HCT116 (cell line): ENCODE measurements around the gene TFDP3. TPM values are rescaled to one million over a fixed set of nuclear protein-coding genes. Genes with fewer than 3 reads are reported as not detected.

Experiments
- ATAC-seq: fragments of 200-7000 bp; cut with Tn5 transposase; 2 replicates; pipeline ENCODE4 v1.9.1; 2020; ENCODE audit warnings: mild to moderate bottlenecking, moderate library complexity
- BruUV-seq: library from RNA; stranded (reverse); fragments of 400-500 nt; replicated peaks from 2 replicates; lab custom pipeline; 2021; lab: Mats Ljungman, UMichigan
- CTCF ChIA-PET: fragments of 300-600 bp; sonication (Branson Sonifier 250); formaldehyde crosslinking; loops from one replicate; lab custom pipeline; 2021; ENCODE audit warnings: antibody characterized with exemption; lab: Charles Lee
- POLR2A ChIA-PET: fragments of 300-600, 350-600 bp; sonication (Branson Sonifier 250); formaldehyde crosslinking; loops from one replicate; lab custom pipeline; 2021; ENCODE audit warnings: antibody characterized with exemption; lab: Charles Lee
- RAD21 ChIA-PET, 2 experiments: fragments of 300-600 bp; sonication (Branson Sonifier 250); formaldehyde crosslinking; loops; one replicate each; lab custom pipeline; 2023; ENCODE audit warnings: low total read pairs in 2 of 2; ENCODE audit not compliant: uncharacterized antibody in 2 of 2, unreplicated experiment in 2 of 2, low non-redundant PET in 1 of 2; lab: Charles Lee
- DNase-seq: peaks from one replicate; pipeline ENCODE4 v3.0.0-alpha.2; 2010; ENCODE audit warnings: low read depth, low spot score
- H2AFZ ChIP-seq: fragments of 200-600 bp; shearing (Covaris generic), sonication (generic); 2 replicates; pipeline ENCODE4 v1.6.1; 2017; ENCODE audit warnings: low read depth, mixed run types, mixed read lengths, antibody characterized with exemption, low read length; ENCODE audit not compliant: poor library complexity, severe bottlenecking
- H3K27ac ChIP-seq: 2 replicates; pipeline ENCODE4 v1.5.1; 2012; ENCODE audit warnings: low read depth, low read length
- H3K27me3 ChIP-seq: fragments of 200-600 bp; sonication (generic); 2 replicates; pipeline ENCODE4 v1.6.1; 2016; ENCODE audit warnings: mixed run types, low read length, mixed read lengths; ENCODE audit not compliant: insufficient read depth
- H3K36me3 ChIP-seq, 2 experiments: fragments of 200-500 bp in 1 of 2; fragments of 200-600 bp in 1 of 2; sonication (Bioruptor generic) in 1 of 2; sonication (generic) in 1 of 2; 2 replicates each; pipeline versions ENCODE4 v1.5.1 to v1.6.1; 2014 to 2016; ENCODE audit warnings: low read length in 2 of 2, inconsistent platforms in 1 of 2, mixed read lengths in 1 of 2, mixed run types in 1 of 2; ENCODE audit not compliant: insufficient read depth in 2 of 2, control insufficient read depth in 1 of 2
- H3K4me1 ChIP-seq, 2 experiments: fragments of 200-600 bp in 1 of 2; sonication (generic) in 1 of 2; 2 replicates each; pipeline versions ENCODE4 v1.5.1 to v1.6.1; 2012 to 2017; ENCODE audit warnings: low read length in 2 of 2, inconsistent platforms in 1 of 2, mild to moderate bottlenecking in 1 of 2, mixed read lengths in 1 of 2, mixed run types in 1 of 2, moderate library complexity in 1 of 2; ENCODE audit not compliant: insufficient read depth in 2 of 2, control insufficient read depth in 1 of 2
- H3K4me2 ChIP-seq: fragments of 200-600 bp; sonication (generic); 2 replicates; pipeline ENCODE4 v1.6.1; 2017; ENCODE audit warnings: mixed run types, low read length, mixed read lengths
- H3K4me3 ChIP-seq, 2 experiments: fragments of 200-600 bp in 1 of 2; sonication (generic) in 1 of 2; replicated peaks in 1 of 2; 2 replicates each; pipeline ENCODE4 v1.5.1; 2011 to 2016; ENCODE audit warnings: low read length in 2 of 2, control low read depth in 1 of 2, low read depth in 1 of 2, mild to moderate bottlenecking in 1 of 2, mixed read lengths in 1 of 2, mixed run types in 1 of 2
- H3K79me2 ChIP-seq: fragments of 200-600 bp; sonication (generic); 2 replicates; pipeline ENCODE4 v1.6.1; 2017; ENCODE audit warnings: mild to moderate bottlenecking, mixed run types, low read length, moderate library complexity, mixed read lengths; ENCODE audit not compliant: insufficient read depth
- H3K9ac ChIP-seq: fragments of 200-600 bp; sonication (generic); 2 replicates; pipeline ENCODE4 v1.6.1; 2016; ENCODE audit warnings: low read length, mixed read lengths
- H3K9me2 ChIP-seq: fragments of 200-600 bp; sonication (generic), shearing (Covaris generic); 2 replicates; pipeline ENCODE4 v1.6.1; 2017; ENCODE audit warnings: mixed run types, mild to moderate bottlenecking, moderate library complexity; ENCODE audit not compliant: insufficient read depth
- H3K9me3 ChIP-seq, 2 experiments: fragments of 200-500 bp in 1 of 2; fragments of 200-600 bp in 1 of 2; sonication (Bioruptor generic) in 1 of 2; sonication (generic) in 1 of 2; 2 replicates each; pipeline ENCODE4 v1.6.1; 2014 to 2017; ENCODE audit warnings: low read length in 2 of 2, mixed read lengths in 2 of 2, inconsistent platforms in 1 of 2, low read depth in 1 of 2, mild to moderate bottlenecking in 1 of 2, mixed run types in 1 of 2, moderate library complexity in 1 of 2; ENCODE audit not compliant: control insufficient read depth in 1 of 2, insufficient read depth in 1 of 2
- H4K20me1 ChIP-seq: fragments of 200-600 bp; sonication (generic), shearing (Covaris generic); 2 replicates; pipeline ENCODE4 v1.6.1; 2017; ENCODE audit warnings: mixed run types, mild to moderate bottlenecking, moderate library complexity; ENCODE audit not compliant: insufficient read depth
- CBX3 ChIP-seq: IDR thresholded peaks from 2 replicates; pipeline ENCODE4 v1.6.1; 2012; ENCODE audit warnings: low read depth
- CTCF ChIP-seq, 3 experiments: fragments of 200-600 bp in 1 of 3; sonication (generic) in 1 of 3; IDR thresholded peaks in 2 of 3; conservative IDR thresholded peaks in 1 of 3; 2 replicates each; pipeline ENCODE4 v1.5.1; 2012 to 2017; ENCODE audit warnings: low read depth in 2 of 3, low read length in 2 of 3, antibody characterized with exemption in 1 of 3, borderline replicate concordance in 1 of 3, control low read depth in 1 of 3, mild to moderate bottlenecking in 1 of 3, mixed read lengths in 1 of 3, mixed run types in 1 of 3, moderate library complexity in 1 of 3; ENCODE audit not compliant: insufficient read depth in 1 of 3
- ELF1 ChIP-seq: IDR thresholded peaks from 2 replicates; pipeline ENCODE4 v1.6.1; 2012; ENCODE audit warnings: low read depth, borderline replicate concordance
- EZH2phosphoT487 ChIP-seq: fragments of 200-600 bp; IDR thresholded peaks from 2 replicates; pipeline ENCODE4 v1.6.1; 2018; ENCODE audit warnings: antibody characterized with exemption, borderline replicate concordance
- FOSL1 ChIP-seq: IDR thresholded peaks from 2 replicates; pipeline ENCODE4 v1.6.1; 2012; ENCODE audit warnings: low read depth
- JUND ChIP-seq: IDR thresholded peaks from 2 replicates; pipeline ENCODE4 v1.6.1; 2012
- MAX ChIP-seq: IDR thresholded peaks from 2 replicates; pipeline ENCODE4 v1.6.1; 2012
- POLR2A ChIP-seq: IDR thresholded peaks from 2 replicates; pipeline ENCODE4 v1.7.0; 2011; ENCODE audit warnings: borderline replicate concordance; ENCODE audit not compliant: insufficient read depth, insufficient read length; ENCODE audit errors: extremely low read depth
- RAD21 ChIP-seq: IDR thresholded peaks from 2 replicates; pipeline ENCODE4 v1.6.1; 2012; ENCODE audit warnings: low read depth, mild to moderate bottlenecking
- SIN3A ChIP-seq: IDR thresholded peaks from 2 replicates; pipeline ENCODE4 v1.6.1; 2012; ENCODE audit warnings: low read depth
- SP1 ChIP-seq: IDR thresholded peaks from 2 replicates; pipeline ENCODE4 v1.6.1; 2012; ENCODE audit warnings: low read depth
- SRF ChIP-seq: IDR thresholded peaks from 2 replicates; pipeline ENCODE4 v1.6.1; 2012; ENCODE audit warnings: low read depth
- TCF7L2 ChIP-seq: IDR thresholded peaks from 2 replicates; pipeline ENCODE4 v1.7.0; 2011; ENCODE audit warnings: borderline replicate concordance, inconsistent platforms; ENCODE audit not compliant: insufficient read depth, insufficient read length; ENCODE audit errors: extremely low read depth
- ZFX ChIP-seq: fragments of 450-650 bp; IDR thresholded peaks from 2 replicates; pipeline ENCODE4 v1.6.1; 2017
- ZNF274 ChIP-seq: fragments of 200-500 bp; sonication (Bioruptor generic); IDR thresholded peaks from 2 replicates; pipeline ENCODE4 v1.6.1; 2014; ENCODE audit warnings: mild to moderate bottlenecking, low read depth, low read length, inconsistent platforms
- intact Hi-C: fragments of 100-400 bp; cut with micrococcal nuclease; formaldehyde crosslinking; loops from 2 replicates; pipeline ENCODE4 v1.10.0; 2022
- total RNA-seq: library from RNA; stranded (reverse); gene quantifications from one replicate; pipeline ENCODE4 v1.2.1, GENCODE V29; 2021; ENCODE audit not compliant: unreplicated experiment

Gene TFDP3
- total RNA-seq, 1 experiment from 2014 or later: not detected

GRCh38 chrX:133177202-133177601, 41.0 kb downstream of the TFDP3 start:
- no peak overlapping the region for H3K27ac ChIP-seq
- no peak for ATAC-seq
- no peaks in the 10 kb centered on the region for H3K79me2 ChIP-seq
- H3K9me2 ChIP-seq: no peaks in the 10 kb centered on the region
- H3K27me3 ChIP-seq: no peaks in the 10 kb centered on the region
- H3K9me3 ChIP-seq: no peaks in the 10 kb centered on the region
- TF ChIP-seq ELF1 (no peak), SRF (no peak), FOSL1 (no peak), EZH2phosphoT487 (no peak), CBX3 (no peak), MAX (no peak), JUND (no peak), CTCF (IDR thresholded peaks at IDR 0.05 in 2 of 3, conservative IDR thresholded peaks at IDR 0.05 in 1 of 3; ENCODE audit: borderline replicate concordance in 1 of 3, insufficient read depth in 1 of 3, low read depth in 2 of 3, low read length in 2 of 3) (no peak), ZFX (no peak), ZNF274 (no peak)
- TF ChIP-seq, all 23 proteins: peak for 0
- Histone ChIP-seq H2AFZ (no peak overlapping the region), H3K9ac (no peak overlapping the region), H3K36me3 (no peaks in the 10 kb centered on the region), H3K4me1 (no peaks in the 10 kb centered on the region), H3K4me2 (no peak overlapping the region), H4K20me1 (no peaks in the 10 kb centered on the region), H3K4me3 (no peak overlapping the region)
- CTCF ChIA-PET: no interaction called here
- intact Hi-C loops: loop anchor here (10.0 kb wide), 1 partner anchor 202 kb away; no protein-coding TSS in a partner anchor
- no peak for DNase-seq
- BruUV-seq: no TSS peak
- RAD21 ChIA-PET: no interaction called here
- POLR2A ChIA-PET: no interaction called here

GRCh38 chrX:133175605-133176004, 42.5 kb downstream of the TFDP3 start:
- ChIA-PET CTCF (no interaction called here), POLR2A (no interaction called here)

More at GRCh38 chrX:133175605-133176004, 42.5 kb downstream of the TFDP3 start:
- H3K27ac ChIP-seq: no peak overlapping the region
- no peaks in the 10 kb centered on the region for H3K4me1 ChIP-seq
- no peaks in the 10 kb centered on the region for H3K79me2 ChIP-seq
- H2AFZ ChIP-seq: no peak overlapping the region
- BruUV-seq: no TSS peak
- TF ChIP-seq RAD21 (no peak), TCF7L2 (no peak), SIN3A (no peak), FOSL1 (no peak), CTCF (IDR thresholded peaks at IDR 0.05 in 2 of 3, conservative IDR thresholded peaks at IDR 0.05 in 1 of 3; ENCODE audit: borderline replicate concordance in 1 of 3, insufficient read depth in 1 of 3, low read depth in 2 of 3, low read length in 2 of 3) (no peak), ZFX (no peak), ZNF274 (no peak), POLR2A (no peak), SP1 (no peak)
- RAD21 ChIA-PET: no interaction called here
- no peak overlapping the region for H3K4me3 ChIP-seq
- no peaks in the 10 kb centered on the region for H3K9me2 ChIP-seq
- no peaks in the 10 kb centered on the region for H4K20me1 ChIP-seq
- no peaks in the 10 kb centered on the region for H3K9me3 ChIP-seq
- no peak overlapping the region for H3K4me2 ChIP-seq
- intact Hi-C loops: loop anchor here (10.0 kb wide), 1 partner anchor 201 kb away; no protein-coding TSS in a partner anchor
- no peaks in the 10 kb centered on the region for H3K27me3 ChIP-seq
- no peak overlapping the region for H3K9ac ChIP-seq
- H3K36me3 ChIP-seq: no peaks in the 10 kb centered on the region
- ATAC-seq: no peak
- DNase-seq: no peak
